PC-9 (cell line): Measurements from ENCODE around the gene CBFA2T3.

ENCODE experiments used
- EZH2 ChIP-seq: fragments of 200-600 bp; sonication (generic); IDR thresholded peaks from 2 replicates; pipeline ENCODE4 v1.8.0; 2017; ENCODE audit warnings: antibody characterized with exemption, low read depth
- TF ChIP-seq, protein P1 (sequence below): fragments of 200-600 bp; sonication (generic); conservative IDR thresholded peaks from 2 replicates; pipeline ENCODE4 v1.6.1; 2017; ENCODE audit warnings: mixed run types, antibody characterized with exemption, mild to moderate bottlenecking, moderate library complexity

DNA sequence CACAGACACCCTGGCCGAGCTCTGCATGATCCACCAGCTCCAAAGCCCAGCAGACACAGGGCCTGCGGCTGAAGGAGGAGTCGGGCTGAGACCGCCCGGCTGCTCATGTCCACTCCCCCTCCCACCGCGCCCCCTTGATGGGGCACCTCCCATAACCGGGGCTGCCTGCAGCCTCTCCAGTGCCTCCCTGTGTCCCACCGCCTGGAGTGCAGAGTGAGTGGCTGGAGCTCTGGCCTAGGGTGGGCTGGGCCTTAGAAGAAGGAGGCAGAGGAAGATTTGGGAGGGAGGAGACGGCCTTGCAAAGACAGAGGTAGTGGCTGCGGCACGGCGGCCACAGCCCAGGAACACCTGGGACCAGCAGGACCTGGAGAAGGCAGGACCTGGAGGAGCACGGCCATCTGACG is 4.0 kb downstream of the CBFA2T3 start:
- TF ChIP-seq, protein P1, sequence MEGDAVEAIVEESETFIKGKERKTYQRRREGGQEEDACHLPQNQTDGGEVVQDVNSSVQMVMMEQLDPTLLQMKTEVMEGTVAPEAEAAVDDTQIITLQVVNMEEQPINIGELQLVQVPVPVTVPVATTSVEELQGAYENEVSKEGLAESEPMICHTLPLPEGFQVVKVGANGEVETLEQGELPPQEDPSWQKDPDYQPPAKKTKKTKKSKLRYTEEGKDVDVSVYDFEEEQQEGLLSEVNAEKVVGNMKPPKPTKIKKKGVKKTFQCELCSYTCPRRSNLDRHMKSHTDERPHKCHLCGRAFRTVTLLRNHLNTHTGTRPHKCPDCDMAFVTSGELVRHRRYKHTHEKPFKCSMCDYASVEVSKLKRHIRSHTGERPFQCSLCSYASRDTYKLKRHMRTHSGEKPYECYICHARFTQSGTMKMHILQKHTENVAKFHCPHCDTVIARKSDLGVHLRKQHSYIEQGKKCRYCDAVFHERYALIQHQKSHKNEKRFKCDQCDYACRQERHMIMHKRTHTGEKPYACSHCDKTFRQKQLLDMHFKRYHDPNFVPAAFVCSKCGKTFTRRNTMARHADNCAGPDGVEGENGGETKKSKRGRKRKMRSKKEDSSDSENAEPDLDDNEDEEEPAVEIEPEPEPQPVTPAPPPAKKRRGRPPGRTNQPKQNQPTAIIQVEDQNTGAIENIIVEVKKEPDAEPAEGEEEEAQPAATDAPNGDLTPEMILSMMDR: no peak
- TF ChIP-seq EZH2: no peak
